HL-60 (cell line): Measurements from ENCODE around the gene LARP4B.

Experiments
- DNase-seq, 2 experiments: peaks; one replicate each; pipeline ENCODE4 v3.0.0-alpha.2; 2010 to 2020; ENCODE audit warnings: low read depth in 1 of 2, low spot score in 1 of 2
- H3K27ac ChIP-seq: fragments of 250-450 bp; sonication (Bioruptor Pico); replicated peaks from 2 replicates; pipeline ENCODE4 v1.5.1; 2020; ENCODE audit warnings: mild to moderate bottlenecking, moderate library complexity
- H3K27me3 ChIP-seq: fragments of 250-450 bp; sonication (Bioruptor Pico); 2 replicates; pipeline ENCODE4 v1.5.1; 2021; ENCODE audit warnings: mild to moderate bottlenecking, moderate library complexity; ENCODE audit not compliant: insufficient read depth, poor library complexity, severe bottlenecking
- H3K4me3 ChIP-seq: replicated peaks from 2 replicates; pipeline ENCODE4 v1.5.1; 2011; ENCODE audit warnings: mild to moderate bottlenecking, control low read depth, low read length; ENCODE audit not compliant: insufficient read depth
- CTCF ChIP-seq: IDR thresholded peaks from one replicate; pipeline ENCODE4 v1.5.1; 2011; ENCODE audit warnings: low read length, control low read depth, inconsistent platforms; ENCODE audit not compliant: insufficient read depth
- GABPA ChIP-seq: IDR thresholded peaks from 2 replicates; pipeline ENCODE4 v1.6.1; 2012; ENCODE audit warnings: low read depth
- POLR2AphosphoS5 ChIP-seq: IDR thresholded peaks from 2 replicates; pipeline ENCODE4 v1.6.1; 2012; ENCODE audit warnings: low read depth
- REST ChIP-seq: IDR thresholded peaks from 2 replicates; pipeline ENCODE4 v1.6.1; 2012; ENCODE audit warnings: low read depth; ENCODE audit not compliant: insufficient replicate concordance
- SPI1 ChIP-seq: IDR thresholded peaks from 2 replicates; pipeline ENCODE4 v1.6.1; 2012; ENCODE audit warnings: low read depth, mild to moderate bottlenecking, borderline replicate concordance

The LARP4B gene

GRCh38 chr10:788796-789748, 142.4 kb downstream of the LARP4B start:
- Histone ChIP-seq H3K4me3 (peak overlapping the region; percentile 14; the same call in 1 of the 2 replicates), H3K27ac (no peak overlapping the region), H3K27me3 (no peaks in the 10 kb centered on the region)
- TF ChIP-seq REST: no peak
- no peak for TF ChIP-seq POLR2AphosphoS5
- TF ChIP-seq SPI1: no peak
- TF ChIP-seq GABPA: no peak
- TF ChIP-seq CTCF: no peak
- DNase-seq: no peak

GRCh38 chr10:787933-788651, 143.4 kb downstream of the LARP4B start:
- TF ChIP-seq POLR2AphosphoS5 (no peak), GABPA (no peak), REST (no peak), SPI1 (no peak), CTCF (no peak)

GRCh38 chr10:786633-787474, 144.7 kb downstream of the LARP4B start:
- no peak for TF ChIP-seq SPI1
- TF ChIP-seq GABPA: no peak
- TF ChIP-seq POLR2AphosphoS5: no peak
- TF ChIP-seq CTCF: no peak
- TF ChIP-seq REST: no peak
- Histone ChIP-seq H3K27ac (no peak overlapping the region), H3K4me3 (no peak overlapping the region), H3K27me3 (no peaks in the 10 kb centered on the region)
- DNase-seq: no peak

More at GRCh38 chr10:787933-788651, 143.4 kb downstream of the LARP4B start:
- Histone ChIP-seq H3K4me3 (no peak overlapping the region), H3K27ac (no peak overlapping the region), H3K27me3 (no peaks in the 10 kb centered on the region)
- DNase-seq: no peak
